Activated CD4-positive, alpha-beta T cell treated with anti-CD3 and anti-CD28 coated beads for 36 hours (primary cell): ENCODE measurements around the gene C18orf32. TPM values are rescaled to one million over a fixed set of nuclear protein-coding genes. Genes with fewer than 3 reads are reported as not detected.

Experiments used
- total RNA-seq, 2 experiments: library from RNA; stranded (reverse); gene quantifications; one replicate each; pipeline ENCODE4 v1.2.3, GENCODE V29; 2021

The C18orf32 gene
- total RNA-seq, 2 experiments from 2014 or later, result 12.7 to 20.0 TPM

Other genes with a start within 250 kb of the C18orf32 start
- gene DYM, start 26.6 kb downstream of the C18orf32 start, total RNA-seq, result 10 to 100 TPM; 66.1 to 67.3 TPM
- gene RPL17, start 5.2 kb upstream of the C18orf32 start, total RNA-seq, result 1,000 to 10,000 TPM; 2,340 to 2,373 TPM
- gene LIPG, start 74.8 kb upstream of the C18orf32 start, total RNA-seq, result under 1 TPM; 0.71 to 0.79 TPM